NCI-H446 (cell line): ENCODE data around the gene BLTP3B.
"Not testable (repeated sequence)": the region's sequence is repeated elsewhere in the genome, so short reads cannot be mapped to it uniquely, and the experiment has no call there.

ENCODE experiments used
- DNase-seq, 2 experiments: peaks; one replicate each; lab custom pipeline; 2025; lab: John Stamatoyannopoulos, UW

The BLTP3B gene, protein sequence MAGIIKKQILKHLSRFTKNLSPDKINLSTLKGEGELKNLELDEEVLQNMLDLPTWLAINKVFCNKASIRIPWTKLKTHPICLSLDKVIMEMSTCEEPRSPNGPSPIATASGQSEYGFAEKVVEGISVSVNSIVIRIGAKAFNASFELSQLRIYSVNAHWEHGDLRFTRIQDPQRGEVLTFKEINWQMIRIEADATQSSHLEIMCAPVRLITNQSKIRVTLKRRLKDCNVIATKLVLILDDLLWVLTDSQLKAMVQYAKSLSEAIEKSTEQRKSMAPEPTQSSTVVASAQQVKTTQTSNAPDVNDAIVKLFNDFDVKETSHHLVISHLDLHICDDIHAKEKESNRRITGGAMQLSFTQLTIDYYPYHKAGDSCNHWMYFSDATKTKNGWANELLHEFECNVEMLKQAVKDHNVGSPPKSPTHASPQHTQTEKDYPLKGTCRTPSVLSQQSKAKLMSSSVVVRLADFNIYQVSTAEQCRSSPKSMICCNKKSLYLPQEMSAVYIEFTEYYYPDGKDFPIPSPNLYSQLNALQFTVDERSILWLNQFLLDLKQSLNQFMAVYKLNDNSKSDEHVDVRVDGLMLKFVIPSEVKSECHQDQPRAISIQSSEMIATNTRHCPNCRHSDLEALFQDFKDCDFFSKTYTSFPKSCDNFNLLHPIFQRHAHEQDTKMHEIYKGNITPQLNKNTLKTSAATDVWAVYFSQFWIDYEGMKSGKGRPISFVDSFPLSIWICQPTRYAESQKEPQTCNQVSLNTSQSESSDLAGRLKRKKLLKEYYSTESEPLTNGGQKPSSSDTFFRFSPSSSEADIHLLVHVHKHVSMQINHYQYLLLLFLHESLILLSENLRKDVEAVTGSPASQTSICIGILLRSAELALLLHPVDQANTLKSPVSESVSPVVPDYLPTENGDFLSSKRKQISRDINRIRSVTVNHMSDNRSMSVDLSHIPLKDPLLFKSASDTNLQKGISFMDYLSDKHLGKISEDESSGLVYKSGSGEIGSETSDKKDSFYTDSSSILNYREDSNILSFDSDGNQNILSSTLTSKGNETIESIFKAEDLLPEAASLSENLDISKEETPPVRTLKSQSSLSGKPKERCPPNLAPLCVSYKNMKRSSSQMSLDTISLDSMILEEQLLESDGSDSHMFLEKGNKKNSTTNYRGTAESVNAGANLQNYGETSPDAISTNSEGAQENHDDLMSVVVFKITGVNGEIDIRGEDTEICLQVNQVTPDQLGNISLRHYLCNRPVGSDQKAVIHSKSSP (N-terminal part only)

GRCh38 chr12:100142851-100143559, at the start of gene BLTP3B:
TSS of gene BLTP3B (minus strand) at chr12:100142874. CDS start at chr12:100142635, 239 bp downstream.
- peak; percentile 76 to 91 for DNase-seq

DNA sequence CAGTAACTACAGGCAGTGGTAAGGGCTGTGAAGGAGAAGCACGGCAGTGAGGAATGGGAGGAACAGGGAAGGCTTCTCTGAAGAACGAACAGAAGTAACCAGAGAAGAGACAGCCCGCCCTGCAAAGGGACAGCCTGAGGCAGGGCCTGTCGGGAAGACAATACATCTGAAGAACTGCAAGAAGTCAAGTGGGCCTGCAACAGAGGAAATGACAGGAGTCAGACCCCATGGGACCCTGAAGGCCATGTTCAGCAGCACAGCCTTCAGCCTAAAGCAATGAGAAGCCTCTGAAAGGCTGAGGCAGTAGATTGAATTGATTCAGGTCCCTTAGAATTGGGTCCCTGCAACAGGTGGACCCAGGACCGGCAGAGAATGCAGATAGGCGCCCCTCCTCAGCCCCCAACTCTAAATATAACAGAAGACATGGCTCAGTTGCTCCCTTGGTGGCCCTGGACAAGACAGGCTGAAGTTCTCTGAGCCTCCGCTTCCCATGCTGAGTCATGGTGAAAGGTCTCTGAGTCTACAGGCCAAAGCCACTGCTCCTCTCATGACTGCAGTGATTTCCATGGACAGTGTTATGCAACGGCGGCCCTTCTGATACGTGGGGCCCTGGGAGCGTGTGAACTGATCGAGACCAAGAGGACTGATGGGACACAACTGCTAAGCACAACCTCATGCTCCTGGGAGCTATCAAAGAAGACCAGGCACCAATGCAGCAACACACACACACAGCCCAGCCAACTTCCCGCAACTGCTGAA, 47.1 kb upstream of the BLTP3B start:
- no peak for DNase-seq

GRCh38 chr12:100188888-100189635, 46.4 kb upstream of the BLTP3B start:
- DNase-seq, result not testable (repeated sequence)

GRCh38 chr12:100187857-100188519, 45.3 kb upstream of the BLTP3B start:
- no peak for DNase-seq

- no peak for DNase-seq
Observed at GRCh38 chr12:100187068-100187467, 44.4 kb upstream of the BLTP3B start.

DNA sequence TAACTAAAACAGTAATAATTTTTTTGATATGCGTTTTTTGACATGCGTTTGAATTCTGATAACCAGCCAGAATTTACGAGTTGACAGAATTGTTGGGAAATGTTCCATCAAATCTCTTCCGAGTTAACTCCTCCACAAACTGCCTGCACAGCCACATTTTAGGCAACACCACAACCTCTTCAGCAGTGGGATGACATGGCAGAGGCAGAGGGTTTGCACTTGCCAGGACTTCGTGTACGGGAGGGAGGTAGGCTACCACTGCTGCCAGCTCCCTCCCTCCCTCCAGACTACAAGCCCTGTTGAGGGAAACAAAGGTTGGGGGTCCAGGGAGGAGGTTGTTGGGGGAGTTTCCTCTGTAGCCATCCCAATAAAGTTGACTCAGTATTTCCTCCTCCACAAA, 43.4 kb upstream of the BLTP3B start:
- DNase-seq, result no peak

GRCh38 chr12:100185361-100185894, 42.8 kb upstream of the BLTP3B start:
- no peak for DNase-seq

- no peak for DNase-seq
Observed at GRCh38 chr12:100184549-100185145, 42.0 kb upstream of the BLTP3B start.

GRCh38 chr12:100179252-100179651, 36.6 kb upstream of the BLTP3B start:
- no peak for DNase-seq

GRCh38 chr12:100176493-100176892, 33.8 kb upstream of the BLTP3B start:
- not testable (repeated sequence) for DNase-seq

DNA sequence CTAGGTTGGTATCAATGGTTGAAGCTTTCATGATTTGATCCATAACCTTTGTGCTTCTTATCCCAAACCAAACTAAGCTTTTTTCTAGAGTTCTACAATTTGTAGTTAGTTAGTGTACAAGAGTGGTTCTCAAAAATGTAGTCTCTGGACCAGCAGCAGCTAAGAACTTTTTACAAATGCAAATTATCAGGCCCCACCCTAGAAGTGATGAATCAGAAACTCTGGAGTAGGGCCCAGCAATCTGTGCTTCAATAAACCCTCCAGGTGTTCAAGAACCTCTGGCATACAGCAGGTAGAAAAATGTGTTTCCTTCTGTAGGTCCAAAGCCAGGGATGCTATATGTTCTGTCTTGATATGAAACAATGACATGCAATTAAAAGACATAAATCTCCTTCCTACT, 31.8 kb upstream of the BLTP3B start:
- no peak for DNase-seq

GRCh38 chr12:100173111-100173510, 30.4 kb upstream of the BLTP3B start:
- DNase-seq, result no peak

DNA sequence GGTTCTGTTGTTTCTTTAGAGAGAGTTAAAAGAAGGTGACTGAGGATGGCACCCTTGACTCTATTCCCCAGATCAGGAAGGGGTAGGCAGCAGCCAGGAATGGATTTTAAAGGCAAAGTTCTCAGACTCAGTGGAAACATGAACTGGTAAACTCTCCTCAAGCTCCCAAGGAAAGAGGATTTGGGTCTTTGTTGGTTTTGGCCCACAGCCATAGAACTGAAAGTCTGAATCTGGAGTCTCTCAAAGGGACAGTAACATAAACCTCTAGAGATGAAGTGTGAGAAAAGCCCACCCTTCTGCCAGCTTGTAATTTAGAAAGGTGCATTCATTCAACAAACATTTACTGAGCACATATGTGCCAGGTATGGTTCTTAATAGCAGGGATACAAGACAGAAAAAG, 28.6 kb upstream of the BLTP3B start:
- no peak for DNase-seq

DNA sequence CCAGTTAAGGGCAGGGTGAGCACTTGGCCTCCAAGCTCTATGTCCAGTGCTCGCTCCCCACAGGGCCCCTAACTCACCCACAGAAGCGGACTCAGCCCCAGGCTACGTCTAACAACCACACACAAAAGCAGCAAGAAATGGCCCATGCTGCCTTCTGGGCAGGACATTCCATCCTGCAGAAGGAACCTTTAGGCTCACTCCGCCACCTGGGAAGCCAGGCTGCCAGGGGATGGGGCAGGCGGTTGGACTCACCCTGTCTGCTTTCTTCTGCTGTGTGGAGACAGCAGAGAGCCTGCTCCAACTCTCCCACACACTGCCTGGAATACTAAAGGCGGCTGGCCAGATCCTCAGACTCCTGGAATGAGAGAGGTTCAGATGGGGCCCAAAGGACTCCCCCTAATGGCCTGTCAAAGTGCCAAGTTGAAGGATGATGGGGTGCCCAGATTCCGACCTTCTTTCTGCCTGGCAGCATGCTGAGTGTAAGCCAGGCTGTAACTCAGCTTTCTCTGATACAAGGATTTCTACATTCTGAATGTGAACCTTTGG, 27.7 kb upstream of the BLTP3B start:
- DNase-seq, result no peak

DNA sequence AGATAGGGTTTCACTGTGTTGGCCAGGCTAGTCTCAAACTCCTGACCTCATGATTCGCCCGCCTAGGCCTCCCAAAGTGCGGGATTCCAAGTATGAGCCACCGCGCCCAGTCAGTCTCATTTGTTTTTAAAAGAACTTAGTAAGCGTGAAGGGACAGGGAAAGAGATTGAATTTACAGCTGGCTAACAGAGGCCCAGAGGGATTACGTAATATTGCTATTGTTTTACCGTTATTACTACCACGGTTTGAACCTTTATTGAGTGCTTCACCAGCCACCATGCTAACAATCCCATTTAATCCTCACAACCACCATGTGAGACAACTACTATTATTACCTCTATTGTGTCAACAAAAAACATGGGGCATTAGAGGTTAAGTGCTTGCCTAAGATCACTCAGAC, 26.7 kb upstream of the BLTP3B start:
- no peak for DNase-seq

DNA sequence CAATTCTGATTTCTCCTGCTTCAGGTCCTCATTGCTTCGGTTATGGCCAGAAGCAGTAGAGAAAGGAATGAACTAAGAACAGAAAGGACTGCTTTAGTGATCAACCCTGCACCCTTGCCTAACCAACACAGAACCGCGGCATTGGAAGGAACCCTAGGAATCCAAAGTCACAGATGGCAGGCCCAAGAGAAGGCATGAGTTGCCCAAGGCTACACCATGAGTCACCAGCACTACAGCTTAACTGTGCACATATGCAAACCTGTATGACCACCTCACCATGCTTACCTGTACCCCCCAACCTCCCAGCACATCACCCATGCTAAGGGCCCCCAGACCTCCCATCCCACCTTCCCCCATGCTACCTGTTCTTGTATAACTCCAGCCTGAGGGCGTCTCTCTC, 25.9 kb upstream of the BLTP3B start:
- DNase-seq, result no peak

DNA sequence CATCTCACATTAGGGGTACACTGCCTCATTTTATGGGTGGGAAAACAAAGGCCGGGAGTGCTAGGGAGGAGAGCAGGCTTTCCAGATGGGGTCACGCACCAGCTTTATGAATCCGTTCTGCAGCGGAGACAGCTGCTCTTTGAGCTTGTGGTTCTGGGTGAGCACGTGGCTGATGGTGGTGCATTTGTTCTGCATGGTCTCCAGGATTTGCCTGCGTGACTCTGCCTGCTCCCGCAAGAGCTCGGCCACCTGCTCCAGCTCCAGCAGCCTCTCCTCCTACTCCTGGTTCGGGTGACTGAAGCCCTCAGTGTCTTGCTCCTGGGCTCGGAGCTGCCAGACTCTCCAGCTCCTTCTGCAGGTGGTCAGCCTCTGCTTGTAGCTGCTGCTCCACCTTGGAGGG, 23.6 kb upstream of the BLTP3B start:
- no peak for DNase-seq

DNA sequence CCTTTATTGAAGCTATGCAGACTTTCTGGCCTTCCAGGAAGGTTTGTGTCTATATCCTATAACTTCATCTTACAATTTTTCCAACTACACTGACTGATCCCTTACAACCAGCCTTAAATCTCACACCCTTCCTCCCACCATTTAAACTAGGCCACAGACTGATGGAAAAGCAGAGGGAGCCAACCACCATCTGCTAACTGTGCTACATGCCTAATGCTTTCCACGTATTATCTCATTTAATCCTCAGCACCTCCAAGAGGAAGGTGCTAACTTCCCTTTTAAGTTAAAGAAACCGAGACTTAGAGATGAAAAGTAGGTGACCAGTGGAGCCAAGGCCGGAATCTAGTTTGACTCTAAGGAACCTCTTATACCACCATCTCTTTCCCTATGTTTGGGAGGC, 22.7 kb upstream of the BLTP3B start:
- no peak for DNase-seq
